ELF-1 (cell line): Measurements from ENCODE around the gene MST1.
A peak's percentile ranks its signal among the peaks of the same experiment; 100 is the strongest.

ENCODE experiments used
- DNase-seq: peaks from one replicate; pipeline ENCODE4 v3.0.0-alpha.2; 2016; ENCODE audit warnings: low read depth, low spot score

MST1 gene

DNA sequence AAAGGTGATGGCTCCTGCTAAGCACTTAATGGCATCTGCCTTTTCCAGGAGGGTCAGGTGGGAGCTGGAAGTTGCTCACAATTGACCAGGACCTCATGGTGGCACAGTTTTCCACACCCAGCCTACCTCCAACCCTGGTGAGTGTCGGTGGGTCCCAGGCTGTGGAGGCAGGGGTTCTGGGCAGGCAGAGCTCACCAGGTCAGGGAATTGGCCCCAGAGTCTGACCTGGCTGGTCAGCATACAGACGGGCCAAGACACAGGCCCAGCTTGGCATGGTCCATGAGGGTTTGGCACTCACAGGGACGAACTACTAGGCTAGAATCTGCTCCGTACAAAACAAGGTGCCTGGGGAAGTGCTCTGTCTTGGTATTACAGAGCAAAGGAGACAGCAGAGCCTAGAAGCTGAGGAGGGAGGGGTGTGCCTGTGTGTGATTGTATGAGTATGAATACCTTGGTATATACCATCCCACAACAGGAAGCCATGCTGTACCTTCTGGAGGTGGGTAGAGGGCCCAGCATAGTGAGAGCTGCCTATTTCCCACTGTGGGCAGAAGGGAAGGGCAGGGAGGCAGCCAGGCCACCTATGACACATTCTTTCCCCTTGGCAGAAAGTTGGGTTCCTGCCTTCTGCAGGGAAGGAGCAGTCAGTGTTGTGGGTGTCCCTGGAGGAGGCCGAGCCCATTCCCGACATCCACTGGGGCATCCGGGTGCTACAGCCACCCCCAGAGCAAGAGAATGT is 8.6 kb downstream of the MST1 start:
- DNase-seq: no peak

DNA sequence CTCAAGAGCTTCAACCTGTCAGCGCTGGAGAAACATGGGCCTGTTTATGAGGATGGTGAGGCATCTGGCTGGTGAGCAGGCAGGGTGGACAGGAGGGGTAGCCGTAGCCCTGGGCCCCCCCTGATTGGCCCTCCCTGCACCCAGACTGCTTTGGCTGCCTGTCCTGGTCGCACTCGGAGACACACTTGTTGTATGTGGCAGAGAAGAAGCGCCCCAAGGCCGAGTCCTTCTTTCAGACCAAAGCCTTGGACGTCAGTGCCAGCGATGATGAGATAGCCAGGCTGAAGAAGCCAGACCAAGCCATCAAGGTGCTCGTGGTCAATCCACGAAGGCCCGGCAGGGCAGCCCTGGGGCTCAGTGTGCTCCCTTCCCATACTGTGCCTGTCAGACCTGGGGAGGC is 13.4 kb downstream of the MST1 start:
- no peak for DNase-seq

DNA sequence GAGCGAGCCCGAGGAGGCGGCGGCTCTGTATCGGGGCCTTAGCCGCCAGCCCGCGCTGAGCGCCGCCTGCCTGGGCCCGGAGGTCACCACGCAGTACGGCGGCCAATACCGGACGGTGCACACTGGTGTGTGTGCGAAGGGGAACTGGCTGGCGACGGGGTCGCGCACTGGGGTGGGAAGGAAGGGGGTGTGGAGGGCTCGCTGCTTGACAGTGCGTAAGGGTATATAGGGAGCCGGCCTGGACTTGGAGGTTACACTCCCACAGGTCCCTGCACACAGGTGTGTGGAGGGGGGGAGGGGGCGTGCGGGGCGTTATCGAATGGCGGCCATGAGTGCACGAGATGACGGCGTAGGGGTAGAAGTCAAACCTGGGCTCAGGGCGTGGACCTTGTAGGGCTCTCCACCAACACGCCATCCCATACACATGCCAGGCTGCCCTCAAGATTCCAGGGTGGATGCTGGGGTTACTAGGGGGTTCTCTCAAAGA is 14.7 kb downstream of the MST1 start:
- no peak for DNase-seq

DNA sequence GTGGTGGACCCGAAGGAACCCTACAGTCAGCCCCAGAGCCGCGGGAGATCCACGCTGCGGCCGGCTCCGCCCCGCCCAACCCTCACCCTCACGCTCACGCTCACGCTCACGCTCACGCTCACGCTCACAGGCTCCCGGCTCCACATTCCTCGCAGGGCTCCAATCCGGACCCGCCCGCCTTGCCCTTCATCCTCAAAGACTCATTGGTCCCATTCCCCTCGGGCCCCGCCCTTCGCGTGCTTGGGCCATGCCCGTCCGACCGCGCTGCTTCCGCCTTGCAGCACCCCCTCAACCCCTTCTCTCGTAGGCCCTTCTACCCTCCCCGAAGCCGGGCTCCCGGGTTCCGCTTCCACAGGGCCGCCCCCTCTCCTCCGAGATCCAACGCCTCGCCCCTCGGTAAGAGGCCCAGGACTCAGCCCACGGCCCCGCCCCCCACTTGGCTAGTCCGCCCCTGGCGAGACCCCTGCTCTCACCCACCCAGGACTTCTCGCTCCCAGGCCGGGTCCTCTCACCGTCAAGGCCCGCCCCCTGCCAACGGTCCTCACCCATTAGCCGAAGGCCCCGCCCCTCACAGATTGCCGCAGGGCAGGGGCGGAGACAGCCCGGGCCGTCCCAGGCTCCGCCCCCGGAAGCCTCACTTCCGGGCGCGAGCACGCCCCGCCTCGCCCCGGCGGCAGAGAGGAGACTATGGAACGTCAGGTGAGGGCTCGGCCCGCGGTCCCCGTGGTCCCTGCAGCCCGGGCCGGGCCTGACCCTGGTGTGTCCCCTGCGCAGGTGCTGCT is 15.4 kb downstream of the MST1 start, which contains the start of gene APEH:
Gene APEH (plus strand): TSS at position 637 of the 782 bp plus-strand sequence. CDS start 51 bp downstream, at position 688.
- peak; percentile 97 for DNase-seq

DNA sequence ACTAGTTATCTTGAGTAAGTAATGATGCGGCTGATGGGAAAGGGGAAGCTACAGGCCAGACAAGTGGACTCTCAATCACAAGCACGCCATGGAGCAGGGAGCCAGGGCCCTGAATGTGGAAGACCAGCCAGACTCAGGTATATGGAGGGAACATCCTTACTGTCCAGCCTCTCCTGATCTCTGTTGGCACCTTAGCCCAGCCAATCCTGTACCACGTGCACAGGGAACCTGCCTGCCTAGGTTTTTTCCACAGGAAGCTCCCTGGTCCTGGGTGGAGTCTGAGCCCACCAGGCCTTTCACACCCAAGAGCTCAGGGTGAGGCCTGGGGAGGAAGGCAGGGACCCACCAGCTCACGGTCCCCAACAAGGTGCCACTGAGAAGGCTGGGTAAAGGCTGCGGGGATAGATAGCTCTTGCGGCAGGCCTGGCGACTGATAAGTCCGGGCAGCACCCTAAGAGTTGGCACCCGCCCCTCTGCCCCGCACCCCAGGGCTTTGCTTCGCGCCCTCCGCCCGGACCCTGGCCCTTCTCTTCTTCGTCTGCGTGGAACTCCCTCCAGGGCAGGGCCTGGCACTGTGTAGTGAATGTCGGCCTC is 16.1 kb downstream of the MST1 start:
- DNase-seq: peak; percentile 56

- peak; percentile 94 for DNase-seq
These were observed 17.7 kb downstream of the MST1 start for GRCh38 chr3:49671291-49672288.

GRCh38 chr3:49670940-49671290 is 18.4 kb downstream of the MST1 start:
- DNase-seq: no peak

- DNase-seq: no peak
These were observed 19.9 kb downstream of the MST1 start for GRCh38 chr3:49669352-49669751.

GRCh38 chr3:49668861-49669260 is 20.4 kb downstream of the MST1 start:
- no peak for DNase-seq

DNA sequence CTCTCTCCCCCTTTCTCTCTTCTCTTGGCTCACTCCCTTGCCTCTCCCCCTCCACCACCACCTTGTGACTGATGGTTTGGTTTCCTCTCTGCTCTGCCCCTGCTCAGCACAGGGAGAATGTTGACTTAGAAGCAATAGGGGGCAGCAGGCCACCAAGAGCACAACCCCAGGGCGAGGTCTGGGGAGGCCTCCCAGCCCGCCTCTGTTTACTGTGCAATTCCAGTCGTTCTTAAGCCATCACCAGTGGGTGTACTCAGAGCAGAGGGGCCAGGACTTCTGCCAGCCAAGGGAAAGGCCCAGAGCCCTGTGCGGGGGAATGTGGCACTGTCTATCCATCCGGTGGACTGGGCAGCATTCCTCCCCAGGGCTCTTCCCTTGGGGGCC is 20.9 kb downstream of the MST1 start:
- peak; percentile 50 for DNase-seq

DNA sequence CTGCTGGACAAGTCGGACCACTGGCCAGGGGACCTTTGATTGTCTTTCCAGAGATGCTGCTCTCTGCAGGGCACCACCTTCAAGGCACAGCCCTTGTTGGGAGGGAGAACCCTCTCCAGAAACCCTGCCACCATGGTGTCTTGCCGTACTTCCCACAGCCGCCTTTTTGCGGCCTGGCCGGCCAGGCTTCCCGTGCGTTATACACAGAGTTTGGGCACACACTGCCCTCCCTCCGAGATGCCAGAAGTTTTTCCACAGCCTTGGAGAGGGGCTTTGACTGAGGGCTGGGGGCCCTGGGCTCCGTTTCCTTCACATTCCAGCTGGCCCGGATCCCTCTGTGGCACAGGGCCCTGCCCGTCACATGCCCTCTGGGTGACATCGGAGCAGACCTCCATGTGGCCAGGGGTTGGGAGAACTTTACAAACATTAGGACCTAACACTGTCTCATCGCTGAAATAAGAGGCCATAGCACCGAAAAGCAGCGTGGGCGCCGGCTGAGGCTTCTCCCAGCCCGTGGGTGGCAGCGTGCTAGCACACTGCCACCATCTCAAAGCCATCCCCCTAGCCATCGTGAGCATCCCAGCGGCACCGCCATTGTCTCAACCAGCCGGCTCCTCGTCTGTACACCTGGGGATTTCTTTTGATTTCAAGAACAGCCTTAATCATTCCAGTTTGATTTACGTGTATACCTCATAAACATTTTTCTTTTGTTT is 21.4 kb downstream of the MST1 start:
- DNase-seq: no peak

GRCh38 chr3:49666592-49666991 is 22.7 kb downstream of the MST1 start:
- no peak for DNase-seq

- DNase-seq: no peak
These were observed 23.3 kb downstream of the MST1 start for GRCh38 chr3:49665822-49666519.

GRCh38 chr3:49664300-49664699 is 25.0 kb downstream of the MST1 start:
- no peak for DNase-seq

DNA sequence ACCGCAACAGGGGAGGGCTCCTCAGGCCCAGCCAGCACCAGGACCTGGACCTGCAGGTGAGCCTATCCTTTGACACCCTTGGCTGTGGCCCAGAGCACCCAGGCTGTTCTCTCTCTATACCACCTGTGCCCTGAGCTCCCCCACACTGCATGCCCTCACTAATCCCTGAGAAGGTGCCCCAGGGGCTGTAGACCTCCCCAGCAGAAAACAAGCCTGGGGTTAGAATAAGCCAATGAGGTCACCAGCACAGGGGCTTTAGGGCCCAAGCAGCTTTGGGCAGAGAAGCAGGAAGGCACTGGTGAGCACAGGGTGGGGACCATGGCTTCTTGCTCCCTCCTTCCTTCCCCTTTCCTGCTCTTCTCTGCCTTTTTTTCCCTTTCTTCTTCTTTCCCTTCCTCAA is 25.4 kb downstream of the MST1 start:
- DNase-seq: no peak

DNA sequence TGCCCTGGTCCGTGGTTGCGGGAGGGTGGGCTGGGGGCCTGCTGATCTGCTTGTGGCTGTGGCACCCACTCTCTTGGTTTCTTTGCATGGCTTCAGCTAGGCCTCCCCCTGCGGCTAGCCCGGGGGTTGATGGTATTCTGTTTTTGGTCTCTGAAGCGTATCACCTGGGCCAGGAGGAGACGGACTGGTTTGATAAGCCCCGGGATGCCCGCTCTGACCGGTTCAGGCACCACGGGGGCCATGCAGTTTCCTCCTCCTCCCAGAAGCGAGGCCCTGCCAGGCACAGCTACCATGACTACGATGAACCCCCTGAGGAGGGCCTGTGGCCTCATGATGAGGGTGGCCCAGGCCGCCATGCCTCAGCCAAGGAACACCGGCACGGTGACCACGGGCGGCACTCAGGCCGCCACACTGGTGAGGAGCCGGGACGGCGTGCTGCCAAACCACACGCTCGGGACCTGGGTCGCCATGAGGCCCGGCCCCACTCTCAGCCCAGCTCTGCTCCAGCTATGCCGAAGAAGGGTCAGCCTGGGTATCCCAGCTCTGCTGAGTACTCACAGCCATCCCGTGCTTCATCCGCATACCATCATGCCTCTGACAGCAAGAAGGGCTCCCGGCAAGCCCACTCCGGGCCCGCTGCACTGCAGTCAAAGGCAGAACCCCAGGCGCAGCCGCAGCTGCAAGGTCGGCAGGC is 26.4 kb downstream of the MST1 start:
- DNase-seq: no peak

- no peak for DNase-seq
These were observed 27.3 kb downstream of the MST1 start for GRCh38 chr3:49662021-49662420.

DNA sequence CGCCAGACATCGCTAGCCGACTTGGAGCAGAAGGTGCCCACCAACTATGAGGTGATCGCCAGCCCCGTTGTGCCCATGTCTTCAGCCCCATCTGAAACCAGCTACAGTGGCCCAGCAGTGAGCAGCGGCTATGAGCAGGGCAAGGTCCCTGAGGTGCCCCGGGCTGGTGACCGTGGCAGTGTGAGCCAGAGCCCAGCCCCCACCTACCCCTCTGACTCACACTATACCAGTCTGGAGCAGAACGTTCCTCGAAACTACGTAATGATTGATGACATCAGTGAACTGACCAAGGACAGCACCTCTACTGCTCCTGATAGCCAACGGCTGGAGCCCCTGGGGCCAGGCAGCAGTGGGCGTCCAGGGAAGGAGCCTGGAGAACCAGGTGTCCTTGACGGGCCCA is 28.0 kb downstream of the MST1 start:
- no peak for DNase-seq

DNA sequence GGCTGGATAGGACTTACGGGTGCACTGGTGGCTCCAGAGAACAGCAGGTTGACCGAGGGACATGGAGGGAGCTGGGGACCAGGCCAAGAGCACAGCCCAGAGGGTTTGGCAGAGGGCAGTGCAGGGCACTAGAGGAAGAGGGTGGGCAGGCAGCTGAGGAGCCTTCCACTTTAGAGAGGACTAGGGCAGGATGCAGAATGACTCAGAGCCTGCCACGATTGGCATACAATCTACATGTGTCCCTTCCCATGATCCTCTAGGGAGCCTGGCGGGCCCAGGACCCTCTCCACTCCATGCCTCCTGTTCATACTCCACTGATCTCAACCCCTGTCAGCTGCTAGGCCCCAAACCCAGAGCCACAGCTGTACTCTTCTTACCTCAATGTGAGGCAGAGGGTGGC is 29.5 kb downstream of the MST1 start:
- DNase-seq: no peak

GRCh38 chr3:49658711-49659110 is 30.6 kb downstream of the MST1 start:
- DNase-seq: no peak
